ENCODE measurements around the gene RNF150. TPM values are rescaled to one million over a fixed set of nuclear protein-coding genes. Genes with fewer than 3 reads are reported as not detected.

Gene RNF150
- total RNA-seq, 1 donor from 2014 or later: 9.1 TPM

DNA sequence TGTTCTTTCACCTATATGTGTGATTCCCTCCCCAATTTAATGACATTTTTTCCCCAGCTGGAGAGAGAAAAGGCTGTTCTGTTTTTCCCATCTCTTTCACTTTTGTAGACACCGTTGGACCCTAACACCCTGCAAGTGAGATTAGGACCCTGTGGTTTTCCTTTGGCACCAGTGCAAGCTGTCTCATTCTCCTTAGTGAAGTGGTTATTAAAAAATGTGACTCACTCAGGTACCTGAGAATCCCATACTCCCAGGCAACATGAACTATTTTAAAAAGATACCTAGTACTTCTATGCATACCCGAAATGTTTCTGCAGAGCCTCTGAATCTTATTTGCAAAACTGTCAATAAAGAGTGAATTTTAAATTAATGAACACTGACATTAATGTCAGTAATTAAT is 201.4 kb downstream of the RNF150 start:
- intact Hi-C loops (cut with DNase I): no loop called here
- Histone ChIP-seq H3K4me1 (peaks cover 5% of the 10 kb centered on the region), H3K4me3 (no peak overlapping the region), H3K27me3 (no peaks in the 10 kb centered on the region), H3K27ac (peak overlapping the region; percentile 33), H3K36me3 (no peaks in the 10 kb centered on the region), H3K9me3 (no peaks in the 10 kb centered on the region)
- no peak for DNase-seq (ENCODE audit: extremely low spot score in 2 of 2)
- TF ChIP-seq CTCF (IDR thresholded peaks at IDR 0.05): no peak
- no peak for TF ChIP-seq POLR2A (IDR thresholded peaks at IDR 0.05)
- no peak for TF ChIP-seq POLR2AphosphoS5 (IDR thresholded peaks at IDR 0.05; ENCODE audit: insufficient read depth in 1 of 2, low read depth in 1 of 2)

DNA sequence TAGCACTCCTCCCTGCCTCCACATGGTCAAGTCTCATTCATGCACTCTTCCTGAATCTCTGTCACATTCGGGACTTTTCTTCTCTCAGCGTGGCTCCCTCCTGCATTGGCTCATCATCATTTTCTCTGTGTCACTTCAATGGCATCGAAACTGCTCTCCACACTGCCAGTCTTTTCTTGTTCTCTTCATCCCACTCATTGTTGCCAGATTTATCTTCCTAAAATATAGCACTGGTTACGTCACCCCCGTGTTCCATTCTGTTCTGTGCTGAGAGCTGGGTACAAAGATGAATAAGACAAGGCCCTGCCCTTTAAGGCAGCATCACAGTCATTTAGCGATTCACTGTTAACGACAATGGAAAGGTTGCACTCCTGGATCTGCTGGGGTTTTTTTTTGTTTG is 202.7 kb downstream of the RNF150 start:
- no peak for DNase-seq (ENCODE audit: extremely low spot score in 2 of 2)
- no peak overlapping the region for H3K27ac ChIP-seq
- intact Hi-C loops (cut with DNase I): no loop called here

GRCh38 chr4:140930011-140930410 is 203.3 kb downstream of the RNF150 start:
- Histone ChIP-seq H3K36me3 (no peaks in the 10 kb centered on the region), H3K4me3 (no peak overlapping the region), H3K27me3 (no peaks in the 10 kb centered on the region), H3K9me3 (no peaks in the 10 kb centered on the region), H3K27ac (no peak overlapping the region), H3K4me1 (peaks cover under 1% of the 10 kb centered on the region)
- intact Hi-C loops (cut with DNase I): no loop called here
- no peak for TF ChIP-seq CTCF (IDR thresholded peaks at IDR 0.05)
- TF ChIP-seq POLR2A (IDR thresholded peaks at IDR 0.05): no peak
- TF ChIP-seq POLR2AphosphoS5 (IDR thresholded peaks at IDR 0.05; ENCODE audit: insufficient read depth in 1 of 2, low read depth in 1 of 2): no peak
- no peak for DNase-seq (ENCODE audit: extremely low spot score in 2 of 2)

More for the DNA sequence above, 202.7 kb downstream of the RNF150 start:
- H3K27me3 ChIP-seq: no peaks in the 10 kb centered on the region
- H3K4me3 ChIP-seq: no peak overlapping the region
- H3K4me1 ChIP-seq: peaks cover 5% of the 10 kb centered on the region
- H3K36me3 ChIP-seq: no peaks in the 10 kb centered on the region
- no peaks in the 10 kb centered on the region for H3K9me3 ChIP-seq
- no peak for TF ChIP-seq POLR2A (IDR thresholded peaks at IDR 0.05)
- no peak for TF ChIP-seq POLR2AphosphoS5 (IDR thresholded peaks at IDR 0.05; ENCODE audit: insufficient read depth in 1 of 2, low read depth in 1 of 2)
- no peak for TF ChIP-seq CTCF (IDR thresholded peaks at IDR 0.05)

GRCh38 chr4:140928880-140929279 is 204.4 kb downstream of the RNF150 start:
- TF ChIP-seq CTCF (IDR thresholded peaks at IDR 0.05) (no peak), POLR2AphosphoS5 (IDR thresholded peaks at IDR 0.05; ENCODE audit: insufficient read depth in 1 of 2, low read depth in 1 of 2) (no peak), POLR2A (IDR thresholded peaks at IDR 0.05) (no peak)
- Histone ChIP-seq H3K27me3 (no peaks in the 10 kb centered on the region), H3K9me3 (no peaks in the 10 kb centered on the region), H3K4me1 (no peaks in the 10 kb centered on the region), H3K27ac (no peak overlapping the region), H3K36me3 (no peaks in the 10 kb centered on the region), H3K4me3 (no peak overlapping the region)
- intact Hi-C loops (cut with DNase I): no loop called here
- no peak for DNase-seq (ENCODE audit: extremely low spot score in 2 of 2)

DNA sequence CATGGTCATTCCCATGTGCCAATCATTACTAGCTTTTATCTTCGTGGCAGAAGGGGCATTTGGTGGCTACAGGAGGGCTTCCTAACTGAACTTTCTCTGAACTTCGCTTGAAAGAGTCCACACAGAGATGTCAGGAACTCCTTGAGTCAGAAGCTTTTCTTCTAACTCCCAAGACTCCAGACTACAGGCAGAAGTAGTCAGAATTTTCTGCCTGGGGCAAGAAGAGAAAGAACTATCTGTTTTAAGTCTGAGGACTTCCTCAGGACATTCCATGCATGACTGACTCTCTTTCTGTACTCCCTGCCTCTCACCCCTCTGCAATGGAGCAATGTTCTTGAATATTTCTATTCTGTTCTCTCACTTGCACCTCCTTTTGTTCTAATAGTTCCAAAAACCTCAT is 206.6 kb downstream of the RNF150 start:
- no peak overlapping the region for H3K27ac ChIP-seq
- H3K27me3 ChIP-seq: no peaks in the 10 kb centered on the region
- H3K9me3 ChIP-seq: no peaks in the 10 kb centered on the region
- TF ChIP-seq POLR2A (IDR thresholded peaks at IDR 0.05): no peak
- no peak for TF ChIP-seq POLR2AphosphoS5 (IDR thresholded peaks at IDR 0.05; ENCODE audit: insufficient read depth in 1 of 2, low read depth in 1 of 2)
- TF ChIP-seq CTCF (IDR thresholded peaks at IDR 0.05): no peak
- no peak overlapping the region for H3K4me3 ChIP-seq
- H3K4me1 ChIP-seq: no peaks in the 10 kb centered on the region
- no peak for DNase-seq (ENCODE audit: extremely low spot score in 2 of 2)
- intact Hi-C loops (cut with DNase I): no loop called here
- no peaks in the 10 kb centered on the region for H3K36me3 ChIP-seq

Measured in vagina (tissue), 2 donors.